Left hindlimb (tissue), 1 donor: Measurements from ENCODE around the gene TGM1.
"Not testable (repeated sequence)": the region's sequence is repeated elsewhere in the genome, so short reads cannot be mapped to it uniquely, and the experiment has no call there.

Experiments used
- DNase-seq: peaks from one replicate; pipeline ENCODE4 v3.0.0-alpha.2; 2018

Gene TGM1

GRCh38 chr14:24252289-24253124 lies 10.5 kb downstream of the TGM1 start:
- no peak for DNase-seq

DNA sequence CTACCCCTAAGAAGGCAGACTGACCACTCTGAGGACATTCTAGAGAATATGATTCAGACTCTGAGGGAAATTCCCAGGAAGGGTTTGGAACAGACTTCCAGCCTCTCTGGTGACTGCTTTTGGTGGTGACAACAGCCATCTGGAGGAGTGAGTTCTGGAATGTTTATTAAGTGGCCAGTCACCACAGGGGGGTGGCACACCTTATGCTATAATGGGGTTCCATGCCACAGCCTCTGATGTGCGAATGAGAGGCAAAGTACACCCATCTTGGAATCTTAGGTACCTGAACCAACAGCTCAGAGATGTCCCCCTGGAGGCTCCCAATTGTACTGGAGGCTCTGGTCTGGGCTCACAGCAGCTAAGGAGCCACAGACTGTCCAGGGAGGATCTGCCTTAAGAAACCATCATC lies 11.1 kb downstream of the TGM1 start:
- no peak for DNase-seq

GRCh38 chr14:24250354-24250753 lies 12.6 kb downstream of the TGM1 start:
- no peak for DNase-seq

GRCh38 chr14:24249230-24250021 lies 13.6 kb downstream of the TGM1 start:
- DNase-seq, result no peak

- DNase-seq, result no peak
Observed at GRCh38 chr14:24247422-24247821, 15.6 kb downstream of the TGM1 start.

GRCh38 chr14:24246765-24247212 lies 16.2 kb downstream of the TGM1 start:
- no peak for DNase-seq

DNA sequence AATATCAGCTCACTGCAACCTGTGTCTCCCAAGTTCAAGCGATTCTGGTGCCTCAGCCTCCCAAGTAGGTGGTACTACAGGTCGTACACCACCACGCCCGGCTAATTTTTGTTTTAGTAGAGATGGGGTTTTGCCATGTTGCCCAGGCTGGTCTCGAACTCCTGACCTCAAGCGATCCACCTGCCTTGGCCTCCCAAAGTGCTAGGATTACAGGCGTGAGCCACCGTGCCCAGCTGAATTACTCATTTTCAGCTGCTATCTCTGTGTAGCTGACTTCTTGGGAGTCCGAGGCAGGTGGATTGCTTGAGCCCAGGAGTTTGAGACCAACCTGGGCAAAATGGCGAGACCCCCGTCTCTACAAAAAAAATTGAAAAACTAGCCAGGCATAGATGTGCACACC lies 17.6 kb downstream of the TGM1 start:
- not testable (repeated sequence) for DNase-seq

- no peak for DNase-seq
Observed at GRCh38 chr14:24243336-24243836, 19.6 kb downstream of the TGM1 start.

DNA sequence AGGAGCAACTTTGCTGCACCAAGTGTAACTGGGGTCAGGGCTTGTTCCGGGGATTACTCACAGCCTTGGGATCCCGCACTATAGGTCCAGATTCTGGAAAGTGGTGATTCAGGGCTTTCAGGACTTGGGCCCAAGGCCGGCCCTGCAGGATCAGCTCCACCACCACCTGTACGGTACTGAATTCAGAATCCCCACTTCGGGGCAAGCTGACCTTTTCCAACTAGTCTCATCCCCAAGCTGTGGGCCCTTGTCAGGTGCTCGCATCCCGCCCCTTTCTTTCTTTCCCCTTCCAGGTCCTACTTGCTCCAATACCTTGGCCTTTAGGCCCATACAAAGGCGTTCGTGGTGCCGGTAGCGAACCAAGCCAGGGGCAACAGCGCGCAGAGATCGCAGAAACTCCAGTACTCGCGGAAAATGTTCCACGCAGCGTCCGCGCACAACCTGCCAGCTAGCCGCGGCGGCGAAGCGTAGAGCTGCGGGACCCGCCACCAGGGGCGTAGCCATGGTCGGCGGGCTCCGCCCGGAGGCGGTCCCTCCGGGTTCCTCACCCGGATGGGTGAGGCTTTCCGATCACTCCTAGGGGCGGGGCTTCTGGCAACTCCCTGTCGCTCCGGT lies 21.0 kb downstream of the TGM1 start:
- no peak for DNase-seq

GRCh38 chr14:24240110-24240918 lies 22.7 kb downstream of the TGM1 start:
- DNase-seq, result no peak

DNA sequence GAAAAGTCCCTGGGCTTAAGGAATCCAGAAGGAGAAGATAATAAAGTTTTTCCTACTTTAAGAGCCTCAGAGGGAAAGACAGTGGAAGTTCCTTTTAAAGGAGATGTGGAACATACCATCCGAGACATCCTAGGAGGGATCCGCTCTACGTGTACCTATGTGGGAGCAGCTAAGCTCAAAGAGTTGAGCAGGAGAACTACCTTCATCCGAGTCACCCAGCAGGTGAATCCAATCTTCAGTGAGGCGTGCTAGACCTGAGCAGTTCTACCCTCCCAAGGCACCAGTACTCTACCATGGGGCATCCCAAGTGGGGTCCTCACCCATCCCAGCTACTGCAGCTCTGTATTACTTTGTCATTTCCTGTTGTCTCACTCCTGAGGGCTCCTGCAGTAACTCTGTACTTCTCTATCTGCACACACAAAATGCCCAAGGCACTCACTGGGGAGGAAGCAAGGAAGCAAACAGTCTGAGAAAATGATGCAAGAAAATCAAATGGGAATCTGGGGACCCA lies 24.4 kb downstream of the TGM1 start:
- no peak for DNase-seq

GRCh38 chr14:24238123-24238522 lies 24.9 kb downstream of the TGM1 start:
- no peak for DNase-seq

DNA sequence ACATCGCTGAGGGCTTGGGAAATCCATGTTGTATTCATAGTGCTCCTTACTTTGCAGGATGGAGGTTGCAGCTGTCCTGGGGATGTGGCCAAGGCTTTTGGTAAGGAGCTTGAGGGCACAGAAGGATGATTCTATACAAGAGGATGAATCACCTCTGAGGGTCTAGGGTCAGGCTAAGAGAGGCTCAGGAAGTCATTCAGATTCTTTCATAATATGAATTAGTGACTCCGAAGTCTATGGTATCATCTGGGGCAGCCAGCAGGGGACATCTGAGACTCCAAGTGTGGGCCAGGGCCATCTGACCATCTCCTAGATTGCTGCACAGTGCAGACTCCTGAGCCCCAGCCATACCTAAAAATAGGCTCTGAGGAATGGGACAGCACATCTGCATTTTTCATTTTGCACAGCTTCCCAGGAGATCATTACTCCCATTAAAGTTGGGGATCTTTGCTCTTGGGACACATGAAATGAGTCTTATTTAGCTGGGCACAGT lies 25.5 kb downstream of the TGM1 start:
- no peak for DNase-seq

DNA sequence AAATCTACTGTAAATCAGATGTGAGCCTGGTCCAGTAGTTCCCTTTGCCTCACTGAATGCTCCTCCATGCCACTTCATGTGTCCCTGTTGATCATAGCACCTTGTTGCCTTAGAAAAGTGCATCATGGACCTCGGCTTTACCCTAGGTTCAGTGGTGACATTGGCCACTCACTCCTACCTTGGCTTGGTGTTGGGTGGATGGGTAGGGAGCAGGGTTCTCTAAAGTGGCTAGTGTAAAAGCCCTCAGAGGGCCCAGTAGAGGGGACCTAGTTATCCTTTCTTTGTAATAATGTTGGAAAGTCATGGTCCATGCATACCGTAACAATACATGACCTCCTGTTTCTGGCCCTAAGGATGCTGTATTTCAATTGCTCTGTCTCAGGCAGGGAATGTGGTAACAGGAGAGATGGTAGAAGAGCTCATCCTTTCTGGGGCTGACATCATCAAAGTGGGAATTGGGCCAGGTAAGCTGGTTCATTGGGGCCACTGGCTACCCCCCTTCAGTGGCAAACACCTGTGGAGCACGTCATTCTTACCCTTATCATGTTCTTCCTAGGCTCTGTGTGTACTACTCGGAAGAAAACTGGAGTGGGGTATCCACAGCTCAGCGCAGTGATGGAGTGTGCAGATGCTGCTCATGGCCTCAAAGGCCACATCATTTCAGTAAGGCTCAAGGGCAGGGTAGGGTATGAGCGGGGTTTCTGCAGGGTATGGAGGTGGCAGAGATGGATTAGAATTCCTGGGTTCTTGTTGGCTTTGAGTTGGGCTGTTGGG lies 26.1 kb downstream of the TGM1 start:
- DNase-seq, result no peak

DNA sequence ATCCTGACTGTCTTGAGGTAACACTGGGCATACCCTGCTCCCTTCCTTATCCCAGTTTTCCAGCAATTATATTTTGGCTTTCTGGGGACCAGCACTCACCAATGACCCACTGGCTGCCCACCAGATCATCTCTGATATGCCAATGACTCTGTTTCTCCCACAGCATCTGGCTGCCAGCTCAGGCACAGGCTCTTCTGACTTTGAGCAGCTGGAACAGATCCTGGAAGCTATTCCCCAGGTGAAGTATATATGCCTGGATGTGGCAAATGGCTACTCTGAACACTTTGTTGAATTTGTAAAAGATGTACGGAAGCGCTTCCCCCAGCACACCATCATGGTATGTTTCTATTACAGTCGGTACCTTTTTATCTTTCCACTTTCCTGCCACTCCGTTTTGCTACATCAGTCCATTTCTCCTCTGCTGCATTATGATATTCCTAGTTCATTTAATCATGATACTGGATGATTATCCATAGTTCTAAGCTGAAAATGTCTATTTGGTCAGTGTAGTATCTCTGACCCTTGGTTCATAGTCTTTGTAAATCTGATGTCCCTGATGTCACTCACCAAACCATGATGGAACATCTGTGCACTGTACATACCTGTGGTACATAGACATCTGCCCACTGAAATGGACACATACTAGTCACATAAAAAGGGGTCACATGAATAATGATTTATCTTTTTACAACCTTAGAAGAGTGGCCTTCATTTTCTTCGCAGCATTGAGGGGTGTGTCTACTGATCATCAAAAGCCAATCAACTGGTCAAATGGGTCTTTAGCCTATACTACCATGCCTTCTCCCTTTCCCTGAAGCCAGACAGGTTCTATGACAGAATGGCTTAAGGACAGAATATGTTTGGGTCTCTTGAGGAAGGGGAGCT lies 26.9 kb downstream of the TGM1 start:
- no peak for DNase-seq

DNA sequence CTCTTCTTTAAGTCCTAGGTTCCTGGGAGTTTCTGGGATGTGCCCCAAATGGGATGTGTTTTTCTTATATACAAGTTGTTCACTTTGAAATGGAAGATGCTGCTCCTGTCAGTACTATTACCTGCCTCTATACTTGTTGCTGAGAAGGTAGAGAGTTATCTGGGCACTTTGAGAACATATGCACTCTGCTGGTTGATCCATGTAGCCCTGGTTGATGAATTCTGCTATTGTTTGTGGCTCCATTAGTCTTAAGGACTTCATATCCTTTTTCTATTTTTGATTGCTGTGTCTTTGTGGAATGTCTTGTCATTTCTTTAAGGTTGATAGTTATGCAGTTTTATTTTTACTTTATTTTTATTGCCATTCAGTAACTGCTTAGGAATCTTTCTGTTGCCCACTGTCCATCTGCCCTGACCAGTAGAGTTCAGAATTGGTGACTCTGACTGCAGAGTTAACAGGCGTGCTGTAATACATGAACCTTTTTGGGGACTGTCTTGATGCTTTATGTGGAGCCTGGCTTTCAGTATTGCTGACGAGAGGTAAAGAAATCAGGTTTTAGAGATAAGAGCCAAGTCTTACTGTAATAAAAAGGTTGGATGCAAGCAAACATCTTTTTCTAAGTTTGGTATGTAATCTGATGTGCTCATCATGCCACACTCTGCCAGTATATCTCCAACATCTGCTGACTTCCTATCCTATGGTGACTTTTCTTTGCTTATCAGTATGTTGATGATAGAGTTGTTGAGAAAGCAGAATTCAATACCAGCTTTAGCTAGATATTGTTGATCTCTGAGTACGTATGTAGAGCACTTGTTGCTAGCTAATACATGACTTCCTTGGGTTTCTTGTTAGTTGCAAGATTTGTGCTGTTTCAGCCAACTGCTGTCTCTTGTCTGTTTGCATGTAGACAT lies 28.6 kb downstream of the TGM1 start:
- DNase-seq, result no peak

DNA sequence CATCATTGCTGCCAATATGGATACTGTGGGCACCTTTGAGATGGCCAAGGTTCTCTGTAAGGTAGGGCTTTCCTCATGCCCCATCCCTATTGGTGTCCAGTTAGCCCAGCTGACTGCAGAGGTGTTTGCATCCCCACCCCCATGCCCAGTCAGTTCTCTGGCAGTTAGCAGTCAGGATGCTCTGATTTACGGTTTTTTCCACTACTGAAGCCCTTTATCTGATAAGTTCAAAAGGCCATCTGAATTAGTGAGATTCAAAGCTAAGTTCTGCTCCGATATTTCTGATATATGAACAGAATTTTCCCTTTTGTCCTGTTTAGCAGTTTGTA lies 29.5 kb downstream of the TGM1 start:
- DNase-seq, result no peak

GRCh38 chr14:24232645-24233537 lies 30.1 kb downstream of the TGM1 start, which contains the start of gene GMPR2:
GMPR2 (plus strand) TSS chr14:24232929; CDS start chr14:24233254, 325 bp downstream.
- DNase-seq, result no peak
